Measurements from ENCODE around the gene MIEF1.

MIEF1 gene

GRCh38 chr22:39563571-39564428 lies 61.7 kb downstream of the MIEF1 start:
- TF ChIP-seq, protein P1, sequence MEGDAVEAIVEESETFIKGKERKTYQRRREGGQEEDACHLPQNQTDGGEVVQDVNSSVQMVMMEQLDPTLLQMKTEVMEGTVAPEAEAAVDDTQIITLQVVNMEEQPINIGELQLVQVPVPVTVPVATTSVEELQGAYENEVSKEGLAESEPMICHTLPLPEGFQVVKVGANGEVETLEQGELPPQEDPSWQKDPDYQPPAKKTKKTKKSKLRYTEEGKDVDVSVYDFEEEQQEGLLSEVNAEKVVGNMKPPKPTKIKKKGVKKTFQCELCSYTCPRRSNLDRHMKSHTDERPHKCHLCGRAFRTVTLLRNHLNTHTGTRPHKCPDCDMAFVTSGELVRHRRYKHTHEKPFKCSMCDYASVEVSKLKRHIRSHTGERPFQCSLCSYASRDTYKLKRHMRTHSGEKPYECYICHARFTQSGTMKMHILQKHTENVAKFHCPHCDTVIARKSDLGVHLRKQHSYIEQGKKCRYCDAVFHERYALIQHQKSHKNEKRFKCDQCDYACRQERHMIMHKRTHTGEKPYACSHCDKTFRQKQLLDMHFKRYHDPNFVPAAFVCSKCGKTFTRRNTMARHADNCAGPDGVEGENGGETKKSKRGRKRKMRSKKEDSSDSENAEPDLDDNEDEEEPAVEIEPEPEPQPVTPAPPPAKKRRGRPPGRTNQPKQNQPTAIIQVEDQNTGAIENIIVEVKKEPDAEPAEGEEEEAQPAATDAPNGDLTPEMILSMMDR (IDR thresholded peaks at IDR 0.05; ENCODE audit: extremely low read depth, insufficient read depth, missing control alignments) = no peak
- no peak for DNase-seq (ENCODE audit: low spot score)
- in situ Hi-C loops (cut with MboI; ENCODE audit: low pct_unique_long_range_greater_than_20kb, low sequenced_read_pairs, unreplicated experiment) = no loop called here

- TF ChIP-seq, protein P1 (IDR thresholded peaks at IDR 0.05; ENCODE audit: extremely low read depth, insufficient read depth, missing control alignments) = no peak
- DNase-seq (ENCODE audit: low spot score) = no peak
- in situ Hi-C loops (cut with MboI; ENCODE audit: low pct_unique_long_range_greater_than_20kb, low sequenced_read_pairs, unreplicated experiment) = no loop called here
These were observed 63.4 kb downstream of the MIEF1 start for GRCh38 chr22:39565414-39565944.

GRCh38 chr22:39567135-39567946 lies 65.3 kb downstream of the MIEF1 start:
- in situ Hi-C loops (cut with MboI; ENCODE audit: low pct_unique_long_range_greater_than_20kb, low sequenced_read_pairs, unreplicated experiment) = no loop called here
- TF ChIP-seq, protein P1 (IDR thresholded peaks at IDR 0.05; ENCODE audit: extremely low read depth, insufficient read depth, missing control alignments) = no peak
- DNase-seq (ENCODE audit: low spot score) = no peak
